NCI-H2171 treated with DMSO at 0.1 percent for 48 hours (cell line): ENCODE results near the gene CD300C.
"Not testable (repeated sequence)": the region's sequence is repeated elsewhere in the genome, so short reads cannot be mapped to it uniquely, and the experiment has no call there.

Source experiments
- DNase-seq: peaks from one replicate; lab custom pipeline; 2025; lab: John Stamatoyannopoulos, UW

CD300C gene

GRCh38 chr17:74561586-74561985 lies 15.7 kb upstream of the CD300C start:
- DNase-seq, result no peak

DNA sequence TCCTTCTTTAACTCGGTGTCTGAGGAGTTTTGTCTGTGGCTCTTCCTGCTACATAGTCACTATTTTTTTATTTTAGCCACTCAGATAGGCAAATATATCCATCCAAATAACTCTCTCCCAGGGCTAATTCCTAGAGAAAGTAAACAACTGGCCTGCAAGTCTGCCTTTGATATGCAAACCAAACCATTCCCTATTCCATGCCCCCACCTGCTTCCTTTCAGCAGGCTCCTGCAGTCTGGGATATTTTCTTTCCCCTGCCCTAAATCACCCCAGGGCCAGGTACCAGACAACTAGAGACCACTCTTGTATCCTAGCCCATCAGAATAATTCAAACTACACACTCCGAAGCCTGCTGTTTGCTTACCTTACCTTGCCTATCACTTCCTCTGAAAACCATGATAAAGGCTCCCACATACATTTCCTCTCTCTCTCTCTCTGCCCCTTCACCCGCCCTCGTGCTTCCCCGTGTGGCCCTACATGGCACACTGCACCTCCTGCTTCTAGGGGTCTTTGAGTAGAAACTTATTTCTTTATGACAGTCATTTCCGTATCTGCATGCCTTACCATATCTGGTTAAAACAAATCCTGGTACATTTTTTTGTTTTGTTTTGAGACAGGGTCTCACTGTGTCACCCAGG lies 13.1 kb upstream of the CD300C start:
- DNase-seq, result no peak

GRCh38 chr17:74558402-74558801 lies 12.5 kb upstream of the CD300C start:
- DNase-seq, result not testable (repeated sequence)

DNA sequence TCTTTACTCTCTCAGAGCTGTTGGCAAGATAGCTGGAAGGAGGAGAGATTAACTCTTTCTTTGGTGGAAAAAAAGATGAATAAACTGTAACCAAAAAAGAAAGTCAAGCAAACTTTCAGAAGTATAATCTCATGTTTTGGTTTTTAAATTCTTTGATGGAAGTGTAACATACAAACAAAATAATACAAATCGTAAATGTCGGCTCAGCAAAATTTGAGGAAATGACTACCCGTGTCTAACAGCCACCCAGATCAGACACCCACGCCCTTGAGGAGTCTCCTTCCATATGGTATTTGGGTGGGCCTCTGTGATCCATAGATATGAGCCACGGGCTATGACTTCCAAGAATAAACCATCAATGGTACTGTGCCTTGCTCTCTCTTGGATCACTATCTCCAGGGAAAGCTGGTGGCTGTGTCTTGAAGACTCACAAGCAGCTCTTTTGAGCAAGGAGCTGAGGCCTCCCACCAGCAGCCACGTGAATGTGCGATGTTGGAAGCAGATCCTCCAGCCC lies 9.6 kb upstream of the CD300C start:
- no peak for DNase-seq

GRCh38 chr17:74554909-74555308 lies 9.0 kb upstream of the CD300C start:
- no peak for DNase-seq

- DNase-seq, result no peak
Measured at GRCh38 chr17:74552037-74552436, 6.1 kb upstream of the CD300C start.

GRCh38 chr17:74550602-74551001 lies 4.7 kb upstream of the CD300C start:
- DNase-seq, result no peak

GRCh38 chr17:74549343-74549742 lies 3.4 kb upstream of the CD300C start:
- DNase-seq, result no peak

DNA sequence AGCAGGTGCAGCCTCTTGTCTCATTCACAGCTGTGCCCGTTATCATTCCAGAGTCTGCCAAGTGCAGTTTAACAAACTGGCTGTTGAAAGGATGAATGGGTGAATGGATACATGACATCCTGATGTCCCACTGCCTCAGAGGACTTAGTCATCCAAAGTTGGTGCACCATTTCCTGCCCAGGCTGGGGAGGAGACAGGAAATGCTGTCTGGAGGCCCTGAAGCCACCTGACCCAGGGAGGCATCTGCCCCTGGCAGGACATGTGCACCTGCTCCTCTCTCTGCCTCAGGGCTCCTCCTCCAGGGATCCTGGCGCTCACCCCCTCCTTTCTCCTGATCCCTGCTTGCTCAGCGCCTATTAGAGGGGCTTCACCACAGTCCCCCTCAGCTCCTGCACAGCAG lies 1.8 kb upstream of the CD300C start:
- DNase-seq, result no peak

DNA sequence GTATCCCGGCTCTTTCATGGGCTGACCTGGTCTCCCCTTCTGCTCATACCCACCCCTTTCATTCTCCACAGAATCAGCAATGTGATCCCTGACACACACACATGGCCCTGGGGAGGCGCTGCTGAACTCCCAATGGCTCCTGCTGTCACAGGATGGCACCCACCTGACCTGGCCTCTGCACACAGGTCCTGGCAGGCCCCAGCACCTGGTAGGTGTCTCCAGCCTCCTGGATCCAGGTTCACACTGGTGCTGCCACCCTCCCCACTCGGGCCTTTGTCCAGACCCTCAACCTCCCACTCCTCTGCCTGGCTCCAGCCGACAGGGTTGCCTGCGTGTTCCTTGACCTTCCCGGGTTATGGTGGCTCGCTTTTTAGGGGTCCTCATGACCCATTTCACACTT lies 1.3 kb upstream of the CD300C start:
- DNase-seq, result no peak

DNA sequence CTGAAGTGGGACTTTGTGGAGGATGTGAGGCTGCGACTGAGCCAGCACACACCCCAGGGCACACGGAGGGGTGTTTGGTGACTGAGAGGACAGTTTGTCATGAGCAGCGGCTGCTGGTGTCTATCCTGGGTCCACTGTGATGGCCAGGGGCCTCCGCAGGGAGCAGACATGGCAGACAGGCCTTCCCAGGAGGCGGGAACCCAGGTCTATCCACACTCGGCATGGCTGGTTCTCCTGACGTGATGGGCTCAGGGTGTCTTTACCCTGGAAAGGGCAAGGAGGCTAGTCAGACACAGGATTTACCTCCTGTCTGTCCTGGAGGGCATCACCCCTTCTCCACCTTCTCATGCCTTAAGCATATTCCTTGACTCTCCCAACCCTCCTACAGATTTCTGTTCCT lies 671 bp upstream of the CD300C start:
- no peak for DNase-seq

- DNase-seq, result no peak
Measured at GRCh38 chr17:74544991-74545842, 698 bp downstream of the CD300C start.

GRCh38 chr17:74543891-74544760 lies 1.8 kb downstream of the CD300C start:
- no peak for DNase-seq

DNA sequence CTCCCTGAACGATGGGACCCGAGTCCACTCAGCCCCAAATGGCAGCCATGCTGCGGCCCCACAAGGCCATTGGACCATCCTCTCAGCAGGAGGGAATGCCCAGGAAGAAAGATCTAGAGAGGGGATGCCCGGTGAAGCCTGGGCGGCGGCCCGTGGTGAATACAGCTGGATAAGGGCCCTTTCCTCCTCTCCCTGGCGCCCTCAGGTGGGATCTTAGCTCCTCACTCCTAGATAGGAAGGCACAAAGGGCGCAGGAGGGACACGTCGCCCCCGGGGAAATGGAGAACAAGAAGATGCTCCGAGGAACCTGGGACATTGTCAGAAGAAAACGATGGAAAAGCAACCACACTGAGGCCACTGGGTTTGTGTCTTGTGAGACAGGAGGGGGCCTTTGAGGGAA lies 2.5 kb downstream of the CD300C start:
- DNase-seq, result no peak

- DNase-seq, result no peak
Measured at GRCh38 chr17:74542727-74543383, 3.1 kb downstream of the CD300C start.

GRCh38 chr17:74542166-74542565 lies 3.7 kb downstream of the CD300C start:
- no peak for DNase-seq

DNA sequence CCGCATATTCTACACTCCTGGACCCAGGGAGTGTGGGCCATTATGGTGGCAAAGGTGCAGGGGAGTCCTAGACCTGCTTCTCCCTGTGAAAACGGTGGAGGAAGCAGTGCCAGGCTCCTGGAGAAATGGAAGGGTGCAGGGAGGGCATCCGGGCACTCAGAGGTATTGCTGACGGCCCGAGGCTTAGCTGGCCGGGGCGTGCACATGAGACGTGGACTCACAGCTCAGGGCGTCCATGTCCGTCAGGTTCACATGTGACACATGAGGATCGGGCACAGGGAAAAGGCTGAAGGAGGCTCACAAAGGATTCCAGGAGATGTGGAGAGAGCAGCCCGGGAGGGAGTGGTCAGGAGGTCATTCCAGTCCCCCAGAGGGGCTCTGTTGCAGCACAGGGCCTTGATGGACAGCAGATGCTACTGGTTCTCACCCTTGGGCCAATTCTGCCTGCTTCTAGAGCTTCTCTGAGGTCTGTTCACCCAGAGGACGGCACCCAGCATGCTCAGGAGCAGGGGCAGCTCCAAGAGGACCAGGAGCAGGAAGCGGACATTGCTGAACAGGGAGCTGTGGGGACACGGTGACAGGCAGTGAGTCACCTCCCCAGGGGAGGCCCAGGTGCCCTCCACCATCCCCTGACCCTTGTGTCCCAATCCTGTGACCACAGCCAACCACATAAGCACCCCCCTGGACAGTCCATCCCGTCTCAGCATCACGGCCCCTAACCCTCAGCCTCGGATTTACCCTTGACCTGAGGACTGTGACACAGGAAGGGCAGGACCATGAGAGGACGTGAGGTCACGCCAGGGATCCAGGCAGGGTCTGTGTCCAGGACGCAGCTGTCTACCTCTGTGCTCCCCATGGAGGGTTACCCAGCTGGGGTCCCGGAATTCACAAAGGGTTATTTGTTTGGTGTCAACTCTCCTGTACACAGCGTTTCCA lies 4.5 kb downstream of the CD300C start:
- DNase-seq, result no peak

- no peak for DNase-seq
Measured at GRCh38 chr17:74539281-74539820, 6.6 kb downstream of the CD300C start.

DNA sequence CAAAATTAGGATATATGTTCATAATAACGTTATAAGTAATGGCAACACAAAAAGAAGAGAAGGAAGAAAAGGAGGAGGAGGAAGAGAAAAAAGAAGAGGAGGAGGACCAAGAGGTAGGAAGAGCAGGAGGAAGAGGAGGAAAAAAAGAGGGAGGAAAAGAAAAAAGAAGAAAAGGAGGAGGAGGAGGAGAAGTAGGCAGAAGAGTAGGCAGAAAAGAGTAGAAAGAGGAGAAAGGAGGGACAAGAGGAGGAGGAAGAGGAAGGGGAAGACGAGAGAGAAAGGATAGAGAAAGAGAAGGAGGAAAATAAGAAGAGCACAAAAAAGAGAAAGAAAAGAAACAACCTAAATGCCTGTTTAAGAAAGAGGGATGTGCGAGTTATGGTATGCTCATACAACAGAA lies 9.0 kb downstream of the CD300C start:
- DNase-seq, result no peak

DNA sequence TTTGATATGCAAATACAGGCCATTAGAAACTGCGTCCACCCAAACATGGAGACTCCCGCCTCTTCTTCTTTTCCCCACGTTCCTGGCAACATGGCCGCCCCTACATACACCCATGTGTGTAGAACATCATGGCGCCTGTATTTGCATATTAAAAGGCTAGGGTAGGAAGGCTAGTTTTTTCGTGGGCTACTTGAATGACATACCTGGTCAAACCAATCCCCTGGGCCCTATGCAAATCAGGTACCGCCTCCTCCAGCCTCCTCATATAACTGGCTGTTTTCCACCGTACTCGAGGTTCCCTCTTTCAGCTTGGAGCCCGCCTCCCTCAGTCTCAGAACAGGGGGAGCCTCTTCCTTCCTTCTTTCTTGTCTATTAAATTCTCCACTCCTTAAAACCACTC lies 13.8 kb downstream of the CD300C start:
- no peak for DNase-seq
